Calu3 (cell line): Measurements from ENCODE around the gene PODN. TPM values are rescaled to one million over a fixed set of nuclear protein-coding genes. Genes with fewer than 3 reads are reported as not detected.

Source experiments
- BruUV-seq: library from RNA; stranded (reverse); fragments of 400-500 nt; replicated peaks from 2 replicates; lab custom pipeline; 2021; lab: Mats Ljungman, UMichigan
- CTCF ChIA-PET: fragments of 300-600 bp; sonication (Branson Sonifier 250); formaldehyde crosslinking; loops from one replicate; lab custom pipeline; 2022; ENCODE audit warnings: antibody characterized with exemption; lab: Charles Lee
- DNase-seq: peaks from one replicate; pipeline ENCODE4 v3.0.0; 2022
- H3K27ac Mint-ChIP-seq: one replicate; pipeline ENCODE4 v1.8.0; 2022; ENCODE audit warnings: mixed read lengths; ENCODE audit not compliant: unreplicated experiment
- H3K27me3 Mint-ChIP-seq: one replicate; pipeline ENCODE4 v1.8.0; 2022; ENCODE audit warnings: mixed read lengths; ENCODE audit not compliant: unreplicated experiment
- H3K36me3 Mint-ChIP-seq: one replicate; pipeline ENCODE4 v1.8.0; 2022; ENCODE audit warnings: mild to moderate bottlenecking, moderate library complexity, mixed read lengths; ENCODE audit not compliant: insufficient read depth, unreplicated experiment
- H3K4me1 Mint-ChIP-seq: one replicate; pipeline ENCODE4 v1.8.0; 2022; ENCODE audit warnings: mild to moderate bottlenecking, low read depth, mixed read lengths; ENCODE audit not compliant: unreplicated experiment
- H3K4me3 Mint-ChIP-seq: one replicate; pipeline ENCODE4 v1.8.0; 2022; ENCODE audit warnings: mild to moderate bottlenecking, low read depth, moderate library complexity, mixed read lengths; ENCODE audit not compliant: unreplicated experiment
- H3K9me3 Mint-ChIP-seq: one replicate; pipeline ENCODE4 v1.8.0; 2022; ENCODE audit warnings: low read depth, mixed read lengths; ENCODE audit not compliant: unreplicated experiment
- CTCF ChIP-seq: fragments of 200-600 bp; IDR thresholded peaks from one replicate; pipeline ENCODE4 v1.8.0; 2022; ENCODE audit warnings: antibody characterized with exemption; ENCODE audit not compliant: unreplicated experiment
- intact Hi-C: fragments of 100-400 bp; cut with micrococcal nuclease; formaldehyde crosslinking; loops from one replicate; pipeline ENCODE4 v1.10.0; 2022; ENCODE audit not compliant: unreplicated experiment
- total RNA-seq: library from RNA; stranded (reverse); gene quantifications from 2 replicates; pipeline ENCODE4 v1.2.3, GENCODE V29; 2022

PODN gene
- total RNA-seq, 1 experiment from 2014 or later: not detected

- CTCF ChIA-PET: no interaction called here
- Mint-ChIP-seq H3K4me1 (no peaks in the 10 kb centered on the region), H3K27me3 (no peaks in the 10 kb centered on the region), H3K36me3 (no peaks in the 10 kb centered on the region), H3K4me3 (no peak overlapping the region), H3K9me3 (no peaks in the 10 kb centered on the region), H3K27ac (no peak overlapping the region)
- DNase-seq: no peak
- TF ChIP-seq CTCF: no peak
- intact Hi-C loops: no loop called here
- no TSS peak for BruUV-seq
Observed at GRCh38 chr1:53025034-53025768, 36.8 kb upstream of the PODN start.

GRCh38 chr1:53025769-53026112, 36.3 kb upstream of the PODN start:
- no peak overlapping the region for H3K4me3 Mint-ChIP-seq
- no peaks in the 10 kb centered on the region for H3K9me3 Mint-ChIP-seq
- H3K4me1 Mint-ChIP-seq: no peaks in the 10 kb centered on the region
- DNase-seq: no peak
- TF ChIP-seq CTCF: no peak
- no peaks in the 10 kb centered on the region for H3K27me3 Mint-ChIP-seq
- H3K36me3 Mint-ChIP-seq: no peaks in the 10 kb centered on the region
- CTCF ChIA-PET: no interaction called here
- intact Hi-C loops: no loop called here
- BruUV-seq: no TSS peak
- H3K27ac Mint-ChIP-seq: no peak overlapping the region

- no TSS peak for BruUV-seq
- Mint-ChIP-seq H3K9me3 (no peaks in the 10 kb centered on the region), H3K27ac (no peak overlapping the region), H3K36me3 (no peaks in the 10 kb centered on the region), H3K4me1 (no peaks in the 10 kb centered on the region), H3K4me3 (no peak overlapping the region), H3K27me3 (no peaks in the 10 kb centered on the region)
- intact Hi-C loops: no loop called here
- DNase-seq: no peak
- TF ChIP-seq CTCF: no peak
- CTCF ChIA-PET: no interaction called here
Observed at GRCh38 chr1:53026254-53026653, 35.8 kb upstream of the PODN start.

- intact Hi-C loops: no loop called here
- Mint-ChIP-seq H3K4me3 (no peak overlapping the region), H3K4me1 (no peaks in the 10 kb centered on the region), H3K27me3 (no peaks in the 10 kb centered on the region), H3K9me3 (no peaks in the 10 kb centered on the region), H3K36me3 (no peaks in the 10 kb centered on the region), H3K27ac (no peak overlapping the region)
- CTCF ChIA-PET: no interaction called here
- no TSS peak for BruUV-seq
- TF ChIP-seq CTCF: no peak
- DNase-seq: no peak
Observed at GRCh38 chr1:53031732-53032131, 30.3 kb upstream of the PODN start.
